Right lobe of liver (tissue), 6 donors: ENCODE measurements around the gene AKAP13. TPM values are rescaled to one million over a fixed set of nuclear protein-coding genes. Genes with fewer than 3 reads are reported as not detected.

Experiments used
- ATAC-seq, 4 donors: fragments of 200-7000 bp; cut with Tn5 transposase; one replicate each; pipeline ENCODE4 v1.9.1; 2020; ENCODE audit warnings: mild to moderate bottlenecking in 4 of 4, moderate library complexity in 4 of 4
- DNase-seq, 3 donors: peaks; one replicate each; pipeline ENCODE4 v3.0.0-alpha.2; 2020
- H3K27ac ChIP-seq, 3 donors: fragments of 200-600 bp; one replicate each; pipeline ENCODE4 v1.8.0; 2022
- H3K27me3 ChIP-seq, 2 donors: fragments of 200-600 bp; one replicate each; pipeline ENCODE4 v1.8.0; 2022
- H3K36me3 ChIP-seq, 4 donors: fragments of 200-600 bp; sonication (generic) in 1 of 4; one replicate each; pipeline versions ENCODE4 v1.5.1 to v1.8.0; 2017 to 2022; ENCODE audit warnings: control low read depth in 1 of 4
- H3K4me1 ChIP-seq, 4 donors: fragments of 200-600 bp; sonication (generic) in 1 of 4; one replicate each; pipeline versions ENCODE4 v1.5.1 to v1.8.0; 2017 to 2022; ENCODE audit warnings: control low read depth in 1 of 4
- H3K4me3 ChIP-seq, 3 donors: fragments of 200-600 bp; one replicate each; pipeline ENCODE4 v1.8.0; 2022
- H3K9me3 ChIP-seq, 4 donors: fragments of 200-600 bp; sonication (generic) in 1 of 4; one replicate each; pipeline versions ENCODE4 v1.5.1 to v1.8.0; 2017 to 2022; ENCODE audit warnings: control low read depth in 1 of 4
- POLR2A ChIP-seq: fragments of 450-650 bp; IDR thresholded peaks from one replicate; pipeline ENCODE4 v1.6.1; 2017; ENCODE audit warnings: antibody characterized with exemption, mild to moderate bottlenecking
- WGBS: methylation state at CpG from one replicate; pipeline ENCODE4 v1.1.6; 2018; ENCODE audit warnings: low coverage, low lambda C conversion rate; ENCODE audit not compliant: insufficient coverage; ENCODE audit errors: missing lambda C conversion rate; 5-methylcytosine and 5-hydroxymethylcytosine counted together
- intact Hi-C, 2 donors: fragments of 100-400 bp; cut with DNase I; formaldehyde crosslinking; loops; one replicate each; pipeline versions ENCODE4 v1.11.2 to v1.14.1; 2022
- total RNA-seq, 6 experiments: library from RNA; depleted of rRNA in 2 of 6; stranded (reverse); fragments of >200 nt in 2 of 6; fragmentation: NEBNext Ultra II Directional in 3 of 6; extraction: Animal tissue kit (Norgen Biotek cat#: 25700) in 3 of 6; gene quantifications; one replicate each; pipeline versions ENCODE4 v1.1.0 to v1.2.4, GENCODE V29; 2016 to 2023
- TF ChIP-seq, protein P1 (sequence below), 4 donors: fragments of 200-600 bp in 3 of 4; fragments of 450-650 bp in 1 of 4; IDR thresholded peaks; one replicate each; pipeline versions ENCODE4 v1.5.1 to v1.8.0; 2016 to 2022; ENCODE audit warnings: antibody characterized with exemption in 4 of 4, mild to moderate bottlenecking in 2 of 4
- donor health status: DM: no; HTN: yes; CAD: no.
- donor health status: DM: no; HTN: no; CAD: no.
- donor health status: DM: no; HTN: no; CAD: no.
- donor health status: DM: no; HTN: yes; CAD: no.
- donor health status: DM: no; HTN: yes; CAD: no.

The AKAP13 gene
- total RNA-seq, 6 experiments from 2014 or later, result 50.1 to 73.1 (median 63.9) TPM

DNA sequence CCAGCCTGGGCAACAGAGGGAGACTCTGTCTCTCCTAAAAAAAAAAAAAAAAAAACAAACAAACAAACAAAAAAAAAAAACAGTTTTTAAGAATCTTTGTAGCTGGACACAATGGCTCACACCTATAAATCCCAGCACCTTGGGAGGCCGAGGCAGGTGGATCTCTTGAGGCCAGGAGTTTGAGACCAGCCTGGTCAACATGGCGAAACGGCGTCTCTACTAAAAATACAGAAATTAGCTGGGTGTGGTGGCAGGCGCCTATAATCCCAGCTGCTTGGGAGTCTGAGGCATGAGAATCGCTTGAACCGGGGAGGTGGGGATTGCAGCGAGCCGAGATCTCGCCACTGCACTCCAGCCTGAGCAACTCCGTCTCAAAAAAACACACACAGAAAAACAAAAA lies 361.3 kb downstream of the AKAP13 start:
- Histone ChIP-seq H3K36me3 (peaks cover 0 to 73% (median 41%) of the 10 kb centered on the region in 4 donors), H3K27me3 (no peaks in the 10 kb centered on the region), H3K27ac (no peak overlapping the region), H3K4me1 (no peaks in the 10 kb centered on the region), H3K9me3 (no peaks in the 10 kb centered on the region), H3K4me3 (no peak overlapping the region)
- no peak for ATAC-seq
- TF ChIP-seq, protein P1, sequence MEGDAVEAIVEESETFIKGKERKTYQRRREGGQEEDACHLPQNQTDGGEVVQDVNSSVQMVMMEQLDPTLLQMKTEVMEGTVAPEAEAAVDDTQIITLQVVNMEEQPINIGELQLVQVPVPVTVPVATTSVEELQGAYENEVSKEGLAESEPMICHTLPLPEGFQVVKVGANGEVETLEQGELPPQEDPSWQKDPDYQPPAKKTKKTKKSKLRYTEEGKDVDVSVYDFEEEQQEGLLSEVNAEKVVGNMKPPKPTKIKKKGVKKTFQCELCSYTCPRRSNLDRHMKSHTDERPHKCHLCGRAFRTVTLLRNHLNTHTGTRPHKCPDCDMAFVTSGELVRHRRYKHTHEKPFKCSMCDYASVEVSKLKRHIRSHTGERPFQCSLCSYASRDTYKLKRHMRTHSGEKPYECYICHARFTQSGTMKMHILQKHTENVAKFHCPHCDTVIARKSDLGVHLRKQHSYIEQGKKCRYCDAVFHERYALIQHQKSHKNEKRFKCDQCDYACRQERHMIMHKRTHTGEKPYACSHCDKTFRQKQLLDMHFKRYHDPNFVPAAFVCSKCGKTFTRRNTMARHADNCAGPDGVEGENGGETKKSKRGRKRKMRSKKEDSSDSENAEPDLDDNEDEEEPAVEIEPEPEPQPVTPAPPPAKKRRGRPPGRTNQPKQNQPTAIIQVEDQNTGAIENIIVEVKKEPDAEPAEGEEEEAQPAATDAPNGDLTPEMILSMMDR (IDR thresholded peaks at IDR 0.05), result no peak
- TF ChIP-seq POLR2A, result no peak
- intact Hi-C loops, result no loop called here
- DNase-seq, result no peak
- 100% methylated on average over 8 of the region's 11 CpGs for WGBS

DNA sequence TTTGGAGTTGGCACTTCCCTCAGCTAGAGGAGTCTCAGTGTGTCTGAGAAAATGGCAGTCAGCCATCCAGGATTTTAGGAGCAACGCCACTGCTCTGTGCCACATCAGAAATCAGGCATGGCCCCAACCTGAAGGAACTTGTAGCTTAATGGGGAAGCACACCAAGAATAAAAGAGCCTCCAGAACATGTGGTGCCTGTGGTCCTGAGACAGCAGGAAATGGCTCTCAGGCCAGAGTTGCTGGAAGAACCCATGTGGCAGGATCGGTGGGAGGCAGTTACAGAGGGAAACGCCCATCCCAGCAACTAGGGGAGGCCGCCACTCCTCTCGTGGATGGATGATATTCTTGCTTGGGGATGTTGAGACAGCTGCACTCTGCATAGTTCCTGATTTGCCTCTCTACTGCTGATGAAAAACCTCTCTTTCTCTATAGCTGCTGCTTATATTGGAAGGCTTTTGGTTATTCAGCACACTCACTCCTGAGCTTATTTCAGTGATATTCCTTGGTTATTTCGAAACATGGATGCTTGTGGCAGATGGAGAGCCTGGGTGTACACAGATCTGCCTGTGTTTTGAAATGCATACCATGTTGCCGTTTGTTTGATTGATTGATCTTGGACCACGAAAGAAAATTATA lies 361.9 kb downstream of the AKAP13 start:
- peaks cover 0 to 74% (median 40%) of the 10 kb centered on the region in 4 donors for H3K36me3 ChIP-seq
- intact Hi-C loops, result no loop called here
- no peaks in the 10 kb centered on the region for H3K9me3 ChIP-seq
- DNase-seq (no peak), ATAC-seq (peak in 3 of 4 donors; percentile 10 to 18 (median 14))
- TF ChIP-seq, protein P1 (IDR thresholded peaks at IDR 0.05), result no peak
- H3K27ac ChIP-seq, result no peak overlapping the region
- WGBS, result 61% methylated on average over 4 of the region's 8 CpGs
- H3K4me3 ChIP-seq, result no peak overlapping the region
- no peaks in the 10 kb centered on the region for H3K4me1 ChIP-seq
- no peaks in the 10 kb centered on the region for H3K27me3 ChIP-seq

DNA sequence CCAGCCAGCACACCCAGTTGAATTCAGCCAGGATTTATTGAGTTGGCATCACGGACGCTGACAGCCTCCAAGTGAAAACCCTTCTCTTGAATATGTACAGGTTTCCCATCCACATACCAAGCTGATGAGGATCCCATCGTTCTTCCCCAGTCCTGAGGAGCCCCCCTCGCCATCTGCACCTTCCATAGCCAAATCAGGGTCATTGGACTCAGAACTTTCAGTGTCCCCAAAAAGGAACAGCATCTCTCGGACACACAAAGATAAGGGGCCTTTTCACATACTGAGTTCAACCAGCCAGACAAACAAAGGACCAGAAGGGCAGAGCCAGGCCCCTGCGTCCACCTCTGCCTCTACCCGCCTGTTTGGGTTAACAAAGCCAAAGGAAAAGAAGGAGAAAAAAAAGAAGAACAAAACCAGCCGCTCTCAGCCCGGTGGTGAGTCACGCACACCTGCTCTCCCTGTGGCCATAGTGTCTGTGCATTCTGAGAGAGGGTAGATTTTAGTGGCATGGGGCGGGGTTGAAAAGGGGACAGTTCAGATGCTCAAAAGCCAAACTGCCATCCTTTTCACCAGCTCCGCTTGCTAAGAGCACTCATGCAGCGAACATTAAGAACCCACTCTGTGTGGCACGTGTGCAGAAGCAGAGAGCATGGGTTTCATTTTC lies 363.1 kb downstream of the AKAP13 start:
- Histone ChIP-seq H3K9me3 (no peaks in the 10 kb centered on the region), H3K4me1 (no peaks in the 10 kb centered on the region), H3K27me3 (no peaks in the 10 kb centered on the region), H3K27ac (no peak overlapping the region), H3K36me3 (peaks cover 0 to 77% (median 35%) of the 10 kb centered on the region in 4 donors), H3K4me3 (no peak overlapping the region)
- TF ChIP-seq POLR2A, result no peak
- TF ChIP-seq, protein P1 (IDR thresholded peaks at IDR 0.05), result no peak
- intact Hi-C loops, result no loop called here
- WGBS, result 92% methylated on average over 8 of the region's 14 CpGs
- DNase-seq, result no peak
- no peak for ATAC-seq

DNA sequence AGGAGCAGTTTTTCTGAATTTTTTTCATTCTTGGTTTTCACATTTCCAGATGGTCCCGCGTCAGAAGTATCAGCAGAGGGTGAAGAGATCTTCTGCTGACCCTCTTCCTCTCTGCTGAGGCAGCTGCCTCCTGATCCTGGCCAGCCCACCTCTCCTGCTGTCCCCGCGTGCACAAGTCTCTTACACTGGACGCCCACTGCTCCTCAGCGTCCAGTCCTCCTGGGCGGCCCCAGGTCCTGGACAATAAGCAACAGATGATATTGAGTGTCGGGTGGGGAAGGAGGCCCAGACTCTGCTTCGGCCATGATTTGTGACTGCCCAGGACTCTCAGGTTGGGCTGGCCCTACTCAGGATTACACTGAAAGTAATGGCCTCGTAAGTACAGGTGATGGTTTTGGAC lies 364.2 kb downstream of the AKAP13 start:
- TF ChIP-seq, protein P1 (IDR thresholded peaks at IDR 0.05), result no peak
- TF ChIP-seq POLR2A, result no peak
- H3K9me3 ChIP-seq, result no peaks in the 10 kb centered on the region
- intact Hi-C loops, result no loop called here
- H3K27me3 ChIP-seq, result no peaks in the 10 kb centered on the region
- no peak for ATAC-seq
- DNase-seq, result no peak
- H3K36me3 ChIP-seq, result peaks cover 0 to 82% (median 35%) of the 10 kb centered on the region in 4 donors
- no peak overlapping the region for H3K4me3 ChIP-seq
- H3K27ac ChIP-seq, result no peak overlapping the region
- peaks cover 0 to 5% (median 0%) of the 10 kb centered on the region in 4 donors for H3K4me1 ChIP-seq
- WGBS, result 88% methylated on average over 8 of the region's 10 CpGs
